ENCODE measurements around the gene LKAAEAR1.

GRCh38 chr20:64051561-64052325, 32.5 kb downstream of the LKAAEAR1 start:
- no peak for TF ChIP-seq EZH2 (IDR thresholded peaks at IDR 0.05; ENCODE audit: low read length)
- no peak for TF ChIP-seq CTCF (optimal IDR thresholded peaks at IDR 0.05 in 1 of 3, IDR thresholded peaks at IDR 0.05 in 1 of 3, conservative IDR thresholded peaks at IDR 0.05 in 1 of 3; ENCODE audit: extremely low read depth in 1 of 3, insufficient read depth in 2 of 3, low read length in 3 of 3)
